IgD-negative memory B cell (primary cell): ENCODE data around the gene PAEP. TPM values are rescaled to one million over a fixed set of nuclear protein-coding genes. Genes with fewer than 3 reads are reported as not detected.

Experiments
- H3K27ac Mint-ChIP-seq, 3 donors: one replicate each; pipeline ENCODE4 v1.8.0; 2020 to 2022; ENCODE audit warnings: mild to moderate bottlenecking in 3 of 3, mixed read lengths in 3 of 3, moderate library complexity in 1 of 3
- H3K27me3 Mint-ChIP-seq: one replicate; pipeline ENCODE4 v1.8.0; 2021; ENCODE audit warnings: mixed read lengths
- H3K36me3 Mint-ChIP-seq: one replicate; pipeline ENCODE4 v1.8.0; 2020; ENCODE audit warnings: mild to moderate bottlenecking, mixed read lengths
- H3K4me1 Mint-ChIP-seq, 3 donors: one replicate each; pipeline ENCODE4 v1.8.0; 2020 to 2022; ENCODE audit warnings: mixed read lengths in 3 of 3, mild to moderate bottlenecking in 1 of 3
- H3K4me3 Mint-ChIP-seq, 4 donors: one replicate each; pipeline ENCODE4 v1.8.0; 2020 to 2022; ENCODE audit warnings: mild to moderate bottlenecking in 4 of 4, mixed read lengths in 4 of 4, moderate library complexity in 3 of 4
- H3K9me3 Mint-ChIP-seq, 3 donors: one replicate each; pipeline ENCODE4 v1.8.0; 2020 to 2021; ENCODE audit warnings: mixed read lengths in 3 of 3, mild to moderate bottlenecking in 1 of 3
- polyA plus RNA-seq: library from polyadenylated mRNA; unstranded; fragments of 300-500 nt; fragmentation: Illumina TruSeq; gene quantifications from one replicate; pipeline ENCODE4 v1.2.3, GENCODE V29; 2021

PAEP gene
- polyA plus RNA-seq, 1 donor from 2014 or later, result not detected

- no peaks in the 10 kb centered on the region for H3K27me3 Mint-ChIP-seq
- H3K4me1 Mint-ChIP-seq, result no peaks in the 10 kb centered on the region
- H3K36me3 Mint-ChIP-seq, result no peaks in the 10 kb centered on the region
- H3K4me3 Mint-ChIP-seq, result no peak overlapping the region
- no peak overlapping the region for H3K27ac Mint-ChIP-seq
- peaks cover 2 to 8% (median 2%) of the 10 kb centered on the region in 3 donors for H3K9me3 Mint-ChIP-seq
Measured at GRCh38 chr9:135574331-135574730, 12.8 kb downstream of the PAEP start.

DNA sequence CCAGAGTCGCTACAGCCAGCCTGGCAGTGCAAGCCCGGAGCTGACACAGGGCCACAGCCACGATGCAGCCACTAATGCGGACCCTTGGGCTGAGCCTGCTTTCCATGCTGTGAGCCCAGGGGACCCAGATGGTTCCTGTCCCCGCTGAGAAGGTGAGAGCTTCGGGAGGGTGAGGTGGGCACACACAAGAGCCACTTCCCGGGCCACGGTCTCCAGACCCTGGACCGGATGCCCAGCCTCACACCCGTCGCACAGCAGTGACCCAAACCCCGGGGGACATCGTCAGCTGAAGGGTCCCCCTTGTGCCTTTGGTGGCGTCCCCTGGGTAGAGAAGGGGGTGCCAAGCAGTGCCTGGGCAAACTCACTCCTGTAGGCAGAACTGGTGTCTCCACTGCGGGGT, 13.4 kb downstream of the PAEP start:
- Mint-ChIP-seq H3K27me3 (no peaks in the 10 kb centered on the region), H3K27ac (no peak overlapping the region), H3K4me3 (no peak overlapping the region), H3K9me3 (peaks cover 0 to 6% (median 0%) of the 10 kb centered on the region in 3 donors), H3K36me3 (no peaks in the 10 kb centered on the region), H3K4me1 (no peaks in the 10 kb centered on the region)

DNA sequence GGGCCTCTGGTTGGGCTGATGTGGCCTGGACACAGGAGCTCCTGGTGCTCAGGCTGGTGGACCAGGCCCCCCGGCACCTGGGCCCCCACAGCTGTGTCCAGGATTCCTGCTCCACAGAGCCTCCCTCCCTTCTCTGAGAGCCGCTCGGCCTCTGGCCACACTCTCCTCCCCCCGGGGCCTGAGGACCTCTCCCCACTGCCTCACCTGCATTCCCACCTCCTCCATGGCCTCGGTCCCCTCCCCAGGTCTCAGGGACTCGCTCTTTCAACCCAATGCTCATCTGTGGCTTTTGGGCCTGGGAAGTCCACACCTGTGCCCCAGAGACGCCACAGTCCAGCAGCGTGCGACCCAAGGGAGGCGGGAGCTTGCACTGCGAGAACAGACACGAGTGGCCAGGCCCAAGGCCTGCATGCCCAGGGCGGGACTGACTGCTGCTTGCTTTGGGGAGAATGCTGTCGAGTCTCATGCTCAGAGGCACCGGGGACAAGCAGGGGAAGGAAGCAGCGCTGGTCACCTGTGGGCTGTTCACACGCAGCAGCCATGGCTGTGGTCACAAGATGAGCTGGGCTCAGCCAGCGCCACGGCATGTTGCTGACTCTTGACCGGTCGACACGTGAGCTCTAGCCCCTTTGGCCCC, 14.6 kb downstream of the PAEP start:
- H3K4me3 Mint-ChIP-seq, result no peak overlapping the region
- H3K36me3 Mint-ChIP-seq, result no peaks in the 10 kb centered on the region
- H3K27me3 Mint-ChIP-seq, result no peaks in the 10 kb centered on the region
- H3K4me1 Mint-ChIP-seq, result no peaks in the 10 kb centered on the region
- H3K9me3 Mint-ChIP-seq, result no peaks in the 10 kb centered on the region
- no peak overlapping the region for H3K27ac Mint-ChIP-seq

DNA sequence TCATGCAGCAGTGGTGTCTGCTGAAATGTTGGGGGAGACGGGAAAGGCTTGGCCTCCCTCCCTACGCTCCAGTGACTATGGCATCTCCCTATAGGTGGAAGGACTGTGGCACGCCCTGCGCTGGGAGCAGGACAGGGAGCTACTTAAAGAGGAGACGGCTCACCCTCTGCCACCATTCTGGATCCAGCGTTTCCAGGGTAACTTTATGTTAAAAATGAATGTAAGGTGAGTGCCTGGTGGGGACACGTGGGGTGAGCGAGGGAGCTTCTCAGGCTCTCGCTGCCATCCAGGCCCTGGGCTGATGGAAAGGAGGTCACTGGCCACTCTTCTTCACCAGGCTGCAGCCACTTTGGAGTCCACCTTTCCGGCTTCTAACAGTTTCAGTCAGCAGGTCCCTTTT, 15.7 kb downstream of the PAEP start:
- Mint-ChIP-seq H3K27me3 (peaks cover 4% of the 10 kb centered on the region), H3K27ac (no peak overlapping the region), H3K4me1 (no peaks in the 10 kb centered on the region), H3K9me3 (no peaks in the 10 kb centered on the region), H3K4me3 (no peak overlapping the region), H3K36me3 (no peaks in the 10 kb centered on the region)

DNA sequence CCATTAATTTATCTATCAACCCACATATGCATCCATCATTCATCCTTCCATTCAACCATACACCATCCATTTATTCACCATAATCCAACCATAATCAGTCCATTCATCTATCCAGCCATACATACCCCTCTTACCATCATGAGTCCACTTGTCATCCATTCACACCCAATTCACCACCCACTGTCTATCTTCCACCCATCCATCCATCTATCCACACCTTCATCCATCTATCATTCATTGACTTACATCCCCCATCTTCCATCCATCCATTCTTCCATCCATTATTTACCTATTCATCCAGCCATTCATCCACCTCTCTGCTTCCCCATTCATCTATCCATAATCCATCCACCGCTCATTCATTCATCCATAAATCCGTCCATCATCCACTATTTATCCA, 17.8 kb downstream of the PAEP start:
- peaks cover 0 to 1% (median 0%) of the 10 kb centered on the region in 3 donors for H3K4me1 Mint-ChIP-seq
- no peaks in the 10 kb centered on the region for H3K9me3 Mint-ChIP-seq
- H3K4me3 Mint-ChIP-seq, result no peak overlapping the region
- no peaks in the 10 kb centered on the region for H3K36me3 Mint-ChIP-seq
- no peak overlapping the region for H3K27ac Mint-ChIP-seq
- H3K27me3 Mint-ChIP-seq, result peaks cover 7% of the 10 kb centered on the region

DNA sequence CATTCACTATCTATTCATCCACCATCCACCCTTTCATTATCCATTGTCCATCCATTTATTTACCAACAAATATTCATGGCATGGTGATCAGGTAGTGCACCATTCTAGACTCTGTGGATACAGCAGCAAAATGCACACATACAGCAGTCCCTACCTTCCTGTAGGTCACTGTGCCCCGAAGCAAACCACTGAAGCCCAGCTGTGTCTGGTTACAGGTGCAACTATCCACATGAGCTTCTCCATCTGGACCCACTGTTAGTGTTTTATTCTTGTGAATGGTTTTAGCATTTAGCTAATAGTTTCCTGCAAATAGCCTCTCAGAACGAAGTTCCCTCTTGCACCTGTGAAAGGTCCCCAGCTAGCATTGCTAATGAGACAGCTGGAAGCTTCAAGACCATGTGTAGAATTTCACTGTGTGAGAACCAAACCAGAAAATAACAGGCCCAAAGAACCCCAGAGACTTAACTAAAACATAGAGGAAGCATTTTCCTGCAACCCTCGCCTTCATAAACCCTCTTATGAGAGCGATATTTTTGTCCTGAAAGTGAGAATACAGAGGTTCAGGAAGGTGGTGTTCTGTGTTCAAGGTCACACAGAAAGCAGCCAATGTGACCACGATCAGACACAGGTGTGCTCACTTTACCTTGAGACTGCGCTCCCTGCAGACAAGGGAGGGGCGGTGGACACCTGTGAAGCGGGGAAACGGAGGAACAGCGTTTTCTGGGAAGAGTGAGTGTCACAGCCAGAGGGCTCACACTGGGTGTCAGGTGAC, 18.5 kb downstream of the PAEP start:
- no peaks in the 10 kb centered on the region for H3K36me3 Mint-ChIP-seq
- no peak overlapping the region for H3K27ac Mint-ChIP-seq
- peak overlapping the region in 1 of 4 donors; percentile 17 for H3K4me3 Mint-ChIP-seq
- H3K27me3 Mint-ChIP-seq, result peaks cover 7% of the 10 kb centered on the region
- no peaks in the 10 kb centered on the region for H3K9me3 Mint-ChIP-seq
- peaks cover 0 to 1% (median 0%) of the 10 kb centered on the region in 3 donors for H3K4me1 Mint-ChIP-seq

DNA sequence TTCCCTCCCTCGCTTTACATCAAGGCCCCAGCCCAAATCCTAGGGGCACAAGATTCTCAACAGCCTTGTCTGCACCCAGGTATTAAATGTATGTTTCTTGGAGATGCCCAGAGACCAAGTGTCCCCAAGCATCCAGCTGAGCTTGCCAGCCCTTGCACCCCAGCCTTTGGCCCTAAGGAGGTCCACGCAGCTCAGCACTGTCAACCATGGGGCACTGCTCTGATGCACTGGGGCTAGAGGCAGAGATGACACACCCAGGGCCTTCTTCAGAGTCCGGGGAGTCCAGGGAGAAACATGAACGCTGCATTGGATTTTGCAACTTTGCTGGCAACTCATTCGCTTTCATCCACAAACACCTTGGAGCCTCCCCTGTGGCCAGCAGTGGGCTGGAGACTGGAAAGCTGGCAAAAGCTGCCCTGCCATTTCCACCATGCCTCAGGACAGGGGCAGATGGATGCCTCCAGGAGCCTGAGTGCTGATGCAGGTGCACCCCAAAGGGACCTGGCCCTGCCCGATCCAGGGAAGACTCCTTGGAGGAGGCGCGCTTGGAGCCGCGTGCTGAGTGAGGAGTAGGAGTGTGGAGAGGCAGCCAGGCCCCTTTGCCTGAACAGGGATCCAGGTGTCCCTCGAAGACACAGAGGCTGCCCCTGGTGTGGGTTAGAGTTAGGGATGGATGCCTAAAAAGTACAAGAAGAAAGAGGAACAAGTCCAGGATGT, 19.3 kb downstream of the PAEP start:
- peaks cover 7% of the 10 kb centered on the region for H3K27me3 Mint-ChIP-seq

GRCh38 chr9:135581636-135582426, 20.3 kb downstream of the PAEP start:
- Mint-ChIP-seq H3K4me1 (peaks cover 0 to 1% (median 0%) of the 10 kb centered on the region in 3 donors), H3K9me3 (peaks cover 0 to under 1% (median 0%) of the 10 kb centered on the region in 3 donors), H3K27ac (no peak overlapping the region), H3K27me3 (peaks cover 7% of the 10 kb centered on the region), H3K4me3 (no peak overlapping the region), H3K36me3 (no peaks in the 10 kb centered on the region)

More for the DNA sequence above, 19.3 kb downstream of the PAEP start:
- Mint-ChIP-seq H3K9me3 (no peaks in the 10 kb centered on the region), H3K27ac (no peak overlapping the region), H3K4me3 (no peak overlapping the region), H3K36me3 (no peaks in the 10 kb centered on the region), H3K4me1 (peaks cover 0 to 1% (median 0%) of the 10 kb centered on the region in 3 donors)

GRCh38 chr9:135582541-135582940, 21.0 kb downstream of the PAEP start:
- H3K27ac Mint-ChIP-seq, result no peak overlapping the region
- H3K4me3 Mint-ChIP-seq, result no peak overlapping the region
- H3K4me1 Mint-ChIP-seq, result peaks cover 0 to 1% (median 0%) of the 10 kb centered on the region in 3 donors
- H3K9me3 Mint-ChIP-seq, result peaks cover 0 to 1% (median 0%) of the 10 kb centered on the region in 3 donors
- peaks cover 7% of the 10 kb centered on the region for H3K27me3 Mint-ChIP-seq
- H3K36me3 Mint-ChIP-seq, result no peaks in the 10 kb centered on the region

GRCh38 chr9:135582966-135583687, 21.6 kb downstream of the PAEP start:
- Mint-ChIP-seq H3K4me3 (no peak overlapping the region), H3K4me1 (peaks cover 0 to 1% (median 0%) of the 10 kb centered on the region in 3 donors), H3K36me3 (no peaks in the 10 kb centered on the region), H3K9me3 (peaks cover 0 to 1% (median 0%) of the 10 kb centered on the region in 3 donors), H3K27me3 (peaks cover 7% of the 10 kb centered on the region), H3K27ac (no peak overlapping the region)

- peaks cover 7% of the 10 kb centered on the region for H3K27me3 Mint-ChIP-seq
- H3K27ac Mint-ChIP-seq, result no peak overlapping the region
- H3K4me1 Mint-ChIP-seq, result peaks cover 0 to 1% (median 0%) of the 10 kb centered on the region in 3 donors
- no peak overlapping the region for H3K4me3 Mint-ChIP-seq
- H3K36me3 Mint-ChIP-seq, result no peaks in the 10 kb centered on the region
- peaks cover 0 to 1% (median 0%) of the 10 kb centered on the region in 3 donors for H3K9me3 Mint-ChIP-seq
Measured at GRCh38 chr9:135583688-135584011, 22.1 kb downstream of the PAEP start.

GRCh38 chr9:135584371-135584770, 22.8 kb downstream of the PAEP start:
- peaks cover 7% of the 10 kb centered on the region for H3K27me3 Mint-ChIP-seq
- no peak overlapping the region for H3K4me3 Mint-ChIP-seq
- no peaks in the 10 kb centered on the region for H3K36me3 Mint-ChIP-seq
- peaks cover 0 to 1% (median 0%) of the 10 kb centered on the region in 3 donors for H3K4me1 Mint-ChIP-seq
- no peak overlapping the region for H3K27ac Mint-ChIP-seq
- peaks cover 0 to 1% (median 0%) of the 10 kb centered on the region in 3 donors for H3K9me3 Mint-ChIP-seq

DNA sequence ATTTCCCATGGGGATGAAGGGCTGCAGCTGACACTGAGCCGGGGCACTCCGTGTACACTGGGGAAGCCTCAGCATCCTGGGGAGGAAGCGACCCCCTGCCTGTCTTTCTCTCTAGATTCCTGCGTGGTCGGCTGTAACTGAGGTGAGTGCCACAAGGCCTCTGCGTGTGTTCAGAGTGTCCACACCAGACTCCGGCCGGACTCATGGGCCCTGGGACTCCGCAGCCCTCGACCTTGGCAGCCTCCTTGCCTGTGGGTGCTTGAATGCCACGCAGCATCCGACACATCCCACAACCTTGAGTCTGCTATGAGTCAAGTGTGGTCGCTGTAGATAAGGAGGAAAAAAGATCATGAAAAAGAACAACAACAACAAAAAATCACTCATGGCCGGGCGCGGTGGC, 23.4 kb downstream of the PAEP start:
- no peaks in the 10 kb centered on the region for H3K36me3 Mint-ChIP-seq
- peaks cover 0 to 1% (median 0%) of the 10 kb centered on the region in 3 donors for H3K4me1 Mint-ChIP-seq
- H3K27ac Mint-ChIP-seq, result no peak overlapping the region
- H3K27me3 Mint-ChIP-seq, result peaks cover 10% of the 10 kb centered on the region
- peaks cover 0 to 1% (median 0%) of the 10 kb centered on the region in 3 donors for H3K9me3 Mint-ChIP-seq
- H3K4me3 Mint-ChIP-seq, result no peak overlapping the region

DNA sequence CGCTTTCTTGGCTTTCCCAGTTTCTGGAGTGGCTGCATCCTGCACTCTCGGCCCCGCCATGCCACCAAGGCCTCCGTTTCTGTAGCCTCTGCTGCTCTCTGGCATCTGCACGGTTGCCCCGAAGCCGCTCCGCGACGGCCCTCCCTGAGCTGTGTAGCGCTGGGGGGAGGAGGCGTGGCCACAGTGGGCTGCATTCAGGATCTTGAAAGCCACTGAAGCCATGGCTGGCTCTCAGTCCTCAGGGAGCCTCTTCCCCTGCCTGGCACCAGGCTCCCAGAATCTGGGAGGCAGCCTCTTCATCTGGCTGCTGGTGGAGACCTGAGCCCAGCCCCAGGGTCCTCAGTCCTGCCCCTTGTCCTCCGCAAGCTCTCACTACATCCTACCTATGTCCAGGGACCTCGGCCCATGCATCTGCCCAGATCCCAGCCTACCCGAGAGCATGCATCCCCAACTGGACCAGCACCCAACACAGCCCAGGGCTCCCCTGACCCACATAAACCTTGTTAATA, 25.1 kb downstream of the PAEP start:
- no peak overlapping the region for H3K27ac Mint-ChIP-seq
- no peaks in the 10 kb centered on the region for H3K36me3 Mint-ChIP-seq
- H3K4me3 Mint-ChIP-seq, result no peak overlapping the region
- H3K9me3 Mint-ChIP-seq, result peaks cover 0 to 1% (median 0%) of the 10 kb centered on the region in 3 donors
- peaks cover 0 to 1% (median 0%) of the 10 kb centered on the region in 3 donors for H3K4me1 Mint-ChIP-seq
- H3K27me3 Mint-ChIP-seq, result peaks cover 11% of the 10 kb centered on the region
